Liver (tissue), 9 donors: ENCODE results near the gene AKR1C1. TPM values are rescaled to one million over a fixed set of nuclear protein-coding genes. Genes with fewer than 3 reads are reported as not detected.
"Not testable (repeated sequence)": the region's sequence is repeated elsewhere in the genome, so short reads cannot be mapped to it uniquely, and the experiment has no call there.

Experiments
- DNase-seq: peaks from one replicate; pipeline ENCODE4 v3.0.0-alpha.2; 2017; ENCODE audit warnings: low spot score
- H3K27ac ChIP-seq, 2 donors: one replicate each; pipeline ENCODE4 v1.7.0; 2013; ENCODE audit warnings: inconsistent platforms in 2 of 2, low read length in 2 of 2, control low read depth in 1 of 2, low read depth in 1 of 2, mild to moderate bottlenecking in 1 of 2
- H3K27me3 ChIP-seq, 4 donors: one replicate each; pipeline versions ENCODE4 v1.6.1 to v1.7.0; 2013; ENCODE audit warnings: low read length in 3 of 4, inconsistent platforms in 1 of 4, mild to moderate bottlenecking in 1 of 4, moderate library complexity in 1 of 4; ENCODE audit not compliant: control insufficient read depth in 4 of 4, insufficient read depth in 4 of 4
- H3K36me3 ChIP-seq, 4 donors: one replicate each; pipeline versions ENCODE4 v1.6.1 to v1.7.0; 2013; ENCODE audit warnings: low read length in 3 of 4, mild to moderate bottlenecking in 3 of 4, low read depth in 1 of 4, moderate library complexity in 1 of 4; ENCODE audit not compliant: control insufficient read depth in 4 of 4, insufficient read depth in 3 of 4
- H3K4me1 ChIP-seq, 4 donors: one replicate each; pipeline versions ENCODE4 v1.6.1 to v1.7.0; 2013; ENCODE audit warnings: low read length in 3 of 4, mild to moderate bottlenecking in 3 of 4, moderate library complexity in 1 of 4; ENCODE audit not compliant: control insufficient read depth in 4 of 4, insufficient read depth in 4 of 4
- H3K4me3 ChIP-seq, 3 donors: one replicate each; pipeline versions ENCODE4 v1.6.1 to v1.7.0; 2013; ENCODE audit warnings: low read length in 3 of 3, control low read depth in 1 of 3, low read depth in 1 of 3, mild to moderate bottlenecking in 1 of 3
- H3K9ac ChIP-seq, 2 donors: one replicate each; pipeline ENCODE4 v1.7.0; 2013; ENCODE audit warnings: low read length in 2 of 2, mild to moderate bottlenecking in 2 of 2, moderate library complexity in 2 of 2, control low read depth in 1 of 2, low read depth in 1 of 2
- H3K9me3 ChIP-seq, 4 donors: one replicate each; pipeline versions ENCODE4 v1.6.1 to v1.7.0; 2013; ENCODE audit warnings: low read length in 3 of 4; ENCODE audit not compliant: control insufficient read depth in 4 of 4
- CTCF ChIP-seq: fragments of 150-350 bp; IDR thresholded peaks from 2 replicates; pipeline ENCODE4 v1.5.1; 2017; ENCODE audit warnings: improper control_type of control experiment, low read depth, low read length; ENCODE audit not compliant: missing input control
- EGR1 ChIP-seq, 2 donors: IDR thresholded peaks; 2 replicates each; pipeline ENCODE4 v1.6.1; 2016 to 2018; ENCODE audit warnings: antibody characterized with exemption in 2 of 2, low read depth in 2 of 2
- FOXA1 ChIP-seq: IDR thresholded peaks from 2 replicates; pipeline ENCODE4 v1.6.1; 2016; ENCODE audit warnings: antibody characterized with exemption
- FOXA2 ChIP-seq: IDR thresholded peaks from 2 replicates; pipeline ENCODE4 v1.6.1; 2016; ENCODE audit warnings: antibody characterized with exemption
- GABPA ChIP-seq, 2 donors: IDR thresholded peaks in 1 of 2; conservative IDR thresholded peaks in 1 of 2; 2 replicates each; pipeline ENCODE4 v1.6.1; 2016; ENCODE audit warnings: antibody characterized with exemption in 2 of 2, mild to moderate bottlenecking in 1 of 2, moderate library complexity in 1 of 2
- HNF4A ChIP-seq, 2 donors: conservative IDR thresholded peaks; 2 replicates each; pipeline ENCODE4 v1.6.1; 2016; ENCODE audit warnings: antibody characterized with exemption in 2 of 2, mild to moderate bottlenecking in 2 of 2
- HNF4G ChIP-seq: IDR thresholded peaks from 2 replicates; pipeline ENCODE4 v1.6.1; 2016; ENCODE audit warnings: antibody characterized with exemption
- JUND ChIP-seq, 2 donors: IDR thresholded peaks; 2 replicates each; pipeline ENCODE4 v1.6.1; 2016; ENCODE audit warnings: antibody characterized with exemption in 2 of 2
- NR2F2 ChIP-seq: IDR thresholded peaks from 2 replicates; pipeline ENCODE4 v1.6.1; 2016; ENCODE audit warnings: antibody characterized with exemption
- RAD21 ChIP-seq, 2 donors: IDR thresholded peaks; 2 replicates each; pipeline ENCODE4 v1.6.1; 2016; ENCODE audit warnings: antibody characterized with exemption in 2 of 2, mild to moderate bottlenecking in 2 of 2
- RXRA ChIP-seq, 2 donors: IDR thresholded peaks; 2 replicates each; pipeline ENCODE4 v1.6.1; 2017 to 2018; ENCODE audit warnings: antibody characterized with exemption in 2 of 2, mild to moderate bottlenecking in 1 of 2
- SP1 ChIP-seq: IDR thresholded peaks from 2 replicates; pipeline ENCODE4 v1.6.1; 2018; ENCODE audit warnings: antibody characterized with exemption, mild to moderate bottlenecking
- TAF1 ChIP-seq: conservative IDR thresholded peaks from 2 replicates; pipeline ENCODE4 v1.6.1; 2016; ENCODE audit warnings: antibody characterized with exemption, mild to moderate bottlenecking
- YY1 ChIP-seq: IDR thresholded peaks from 2 replicates; pipeline ENCODE4 v1.6.1; 2016; ENCODE audit warnings: antibody characterized with exemption, mild to moderate bottlenecking
- ZBTB33 ChIP-seq: IDR thresholded peaks from 2 replicates; pipeline ENCODE4 v1.6.1; 2016; ENCODE audit warnings: antibody characterized with exemption
- WGBS: extraction: QIAGEN DNeasy Blood & Tissue Kit; methylation state at CpG from one replicate; pipeline ENCODE4 v1.1.7; 2013; 5-methylcytosine and 5-hydroxymethylcytosine counted together
- polyA plus RNA-seq, 2 donors: library from polyadenylated mRNA; stranded (reverse) in 1 of 2; unstranded in 1 of 2; fragments of 200-250 nt in 1 of 2; fragments of >200 nt in 1 of 2; fragmentation: Nextera tagmentation in 1 of 2; extraction: Ambion mirVana in 1 of 2; gene quantifications; one replicate each; pipeline versions ENCODE4 v1.2.1 to v1.2.3, GENCODE V29; 2013 to 2015
- total RNA-seq, 2 donors: library from RNA; depleted of rRNA; stranded (reverse); fragments of >200 nt; gene quantifications; one replicate each; pipeline ENCODE4 v1.2.3, GENCODE V29; 2014
- TF ChIP-seq, protein P1 (sequence below): IDR thresholded peaks from 2 replicates; pipeline ENCODE4 v1.6.1; 2016; ENCODE audit warnings: antibody characterized with exemption, mild to moderate bottlenecking
- TF ChIP-seq, protein P2 (sequence below): IDR thresholded peaks from 2 replicates; pipeline ENCODE4 v1.6.1; 2016; ENCODE audit warnings: antibody characterized with exemption
- TF ChIP-seq, protein P3 (sequence below): IDR thresholded peaks from 2 replicates; pipeline ENCODE4 v1.6.1; 2016; ENCODE audit warnings: antibody characterized with exemption
- donor health status: healthy.
- donor health status: healthy.
- donor health status: healthy.
- donor health status: healthy.
- donor health status: healthy.

Gene AKR1C1
- total and polyA plus RNA-seq, 4 donors = 128 to 540 (median 145) TPM

DNA sequence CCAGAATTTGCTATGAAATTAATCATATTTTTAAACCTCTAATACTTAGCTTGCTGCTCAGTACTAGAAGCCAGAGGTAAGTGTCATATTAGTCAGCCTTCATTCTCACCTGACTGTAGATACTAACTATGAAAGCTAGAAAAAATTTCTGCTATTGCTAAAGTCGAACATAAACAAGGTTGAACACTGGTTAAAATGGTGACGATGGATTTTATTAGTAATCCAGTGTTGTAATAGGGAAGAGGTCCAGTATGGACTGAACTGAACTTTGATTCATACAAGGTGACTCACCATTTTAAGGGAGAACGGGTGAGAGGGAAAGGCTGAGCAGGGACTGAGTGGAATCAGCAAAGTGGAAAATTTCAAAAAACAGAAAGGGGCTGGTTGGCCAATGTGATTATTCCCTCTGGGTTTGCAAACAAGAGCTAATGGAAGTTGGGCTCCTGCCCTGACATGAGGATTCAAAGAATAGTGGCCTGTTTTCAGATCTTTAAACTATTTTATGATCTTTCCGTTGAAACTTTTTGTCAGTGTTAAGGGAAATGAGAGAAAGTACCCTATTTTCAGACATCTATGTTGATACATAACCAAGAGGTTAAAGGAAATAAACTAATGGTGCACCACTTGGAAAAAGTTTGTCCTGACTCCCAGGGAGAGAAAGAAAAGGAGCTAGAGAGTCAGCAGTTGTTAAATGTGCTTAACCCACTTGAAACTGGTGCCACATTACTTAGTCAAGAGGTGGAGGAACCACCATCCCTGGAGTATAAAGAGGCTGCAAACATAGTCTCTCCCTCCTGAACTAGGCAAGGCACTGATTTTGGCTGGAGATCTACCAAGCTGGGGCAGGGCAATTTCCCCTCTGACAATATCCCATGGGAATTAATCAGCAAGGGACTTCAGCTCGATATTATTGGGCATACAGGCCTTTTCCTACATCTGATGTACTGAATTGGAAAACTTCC lies 15.3 kb upstream of the AKR1C1 start:
- DNase-seq = no peak
- no peak overlapping the region for H3K4me3 ChIP-seq
- WGBS = 35% methylated on average over 5 of the region's 5 CpGs
- TF ChIP-seq RAD21 (IDR thresholded peaks at IDR 0.05) (peak; percentile 60 to 65), RXRA (IDR thresholded peaks at IDR 0.05) (peak; percentile 94 to 97), NR2F2 (no peak), HNF4G (peak; percentile 55), FOXA1 (peak; percentile 66), CTCF (no peak), ZBTB33 (peak; percentile 72), YY1 (peak; percentile 93), SP1 (peak; percentile 95), FOXA2 (peak; percentile 77), EGR1 (IDR thresholded peaks at IDR 0.05; ENCODE audit: low read depth in 2 of 2) (peak; percentile 64 to 89), TAF1 (peak; percentile 87), GABPA (IDR thresholded peaks at IDR 0.05 in 1 of 2, conservative IDR thresholded peaks at IDR 0.05 in 1 of 2) (no peak), JUND (IDR thresholded peaks at IDR 0.05) (peak; percentile 99), HNF4A (conservative IDR thresholded peaks at IDR 0.05) (peak; percentile 91 to 94)
- TF ChIP-seq, protein P1, sequence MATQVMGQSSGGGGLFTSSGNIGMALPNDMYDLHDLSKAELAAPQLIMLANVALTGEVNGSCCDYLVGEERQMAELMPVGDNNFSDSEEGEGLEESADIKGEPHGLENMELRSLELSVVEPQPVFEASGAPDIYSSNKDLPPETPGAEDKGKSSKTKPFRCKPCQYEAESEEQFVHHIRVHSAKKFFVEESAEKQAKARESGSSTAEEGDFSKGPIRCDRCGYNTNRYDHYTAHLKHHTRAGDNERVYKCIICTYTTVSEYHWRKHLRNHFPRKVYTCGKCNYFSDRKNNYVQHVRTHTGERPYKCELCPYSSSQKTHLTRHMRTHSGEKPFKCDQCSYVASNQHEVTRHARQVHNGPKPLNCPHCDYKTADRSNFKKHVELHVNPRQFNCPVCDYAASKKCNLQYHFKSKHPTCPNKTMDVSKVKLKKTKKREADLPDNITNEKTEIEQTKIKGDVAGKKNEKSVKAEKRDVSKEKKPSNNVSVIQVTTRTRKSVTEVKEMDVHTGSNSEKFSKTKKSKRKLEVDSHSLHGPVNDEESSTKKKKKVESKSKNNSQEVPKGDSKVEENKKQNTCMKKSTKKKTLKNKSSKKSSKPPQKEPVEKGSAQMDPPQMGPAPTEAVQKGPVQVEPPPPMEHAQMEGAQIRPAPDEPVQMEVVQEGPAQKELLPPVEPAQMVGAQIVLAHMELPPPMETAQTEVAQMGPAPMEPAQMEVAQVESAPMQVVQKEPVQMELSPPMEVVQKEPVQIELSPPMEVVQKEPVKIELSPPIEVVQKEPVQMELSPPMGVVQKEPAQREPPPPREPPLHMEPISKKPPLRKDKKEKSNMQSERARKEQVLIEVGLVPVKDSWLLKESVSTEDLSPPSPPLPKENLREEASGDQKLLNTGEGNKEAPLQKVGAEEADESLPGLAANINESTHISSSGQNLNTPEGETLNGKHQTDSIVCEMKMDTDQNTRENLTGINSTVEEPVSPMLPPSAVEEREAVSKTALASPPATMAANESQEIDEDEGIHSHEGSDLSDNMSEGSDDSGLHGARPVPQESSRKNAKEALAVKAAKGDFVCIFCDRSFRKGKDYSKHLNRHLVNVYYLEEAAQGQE = peak; percentile 90
- TF ChIP-seq, protein P2, sequence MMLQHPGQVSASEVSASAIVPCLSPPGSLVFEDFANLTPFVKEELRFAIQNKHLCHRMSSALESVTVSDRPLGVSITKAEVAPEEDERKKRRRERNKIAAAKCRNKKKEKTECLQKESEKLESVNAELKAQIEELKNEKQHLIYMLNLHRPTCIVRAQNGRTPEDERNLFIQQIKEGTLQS = peak; percentile 97
- TF ChIP-seq, protein P3, sequence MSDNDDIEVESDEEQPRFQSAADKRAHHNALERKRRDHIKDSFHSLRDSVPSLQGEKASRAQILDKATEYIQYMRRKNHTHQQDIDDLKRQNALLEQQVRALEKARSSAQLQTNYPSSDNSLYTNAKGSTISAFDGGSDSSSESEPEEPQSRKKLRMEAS = peak; percentile 71
- H3K27ac ChIP-seq = peak overlapping the region; percentile 94 to 99
- H3K9ac ChIP-seq = peak overlapping the region; percentile 67 to 95
- H3K9me3 ChIP-seq = no peaks in the 10 kb centered on the region
- H3K27me3 ChIP-seq = no peaks in the 10 kb centered on the region
- peaks cover 9 to 37% (median 21%) of the 10 kb centered on the region in 4 donors for H3K4me1 ChIP-seq
- no peaks in the 10 kb centered on the region for H3K36me3 ChIP-seq

DNA sequence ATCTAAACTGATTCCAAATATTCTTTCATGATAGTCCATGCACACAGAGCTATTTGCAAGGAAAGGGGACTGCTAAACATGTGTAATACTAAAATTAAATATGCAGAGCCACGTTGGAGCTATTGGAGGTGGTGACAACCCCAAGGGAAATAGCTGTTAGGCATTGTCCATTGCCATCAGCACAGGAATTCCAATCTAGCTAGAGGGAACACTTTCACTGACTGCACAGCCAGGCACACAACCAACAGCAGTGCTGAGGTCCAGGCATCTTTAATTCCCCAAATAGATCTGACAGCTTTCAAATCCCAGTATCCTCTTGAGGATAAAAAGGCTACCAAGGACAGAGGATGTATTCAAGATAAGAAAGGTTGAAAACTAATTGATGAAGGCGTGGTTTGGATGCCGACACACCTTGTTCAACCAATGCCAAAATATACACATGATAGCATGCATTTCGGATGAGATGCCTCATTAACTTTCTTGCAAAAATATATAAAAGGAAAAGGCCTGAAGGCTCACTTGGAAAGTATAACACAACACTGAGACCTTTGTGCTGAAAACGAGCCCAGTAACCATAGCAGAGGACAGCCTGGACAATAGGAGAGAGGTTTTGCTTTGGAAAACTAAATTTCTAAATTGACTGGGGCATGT lies 11.6 kb upstream of the AKR1C1 start:
- 76% methylated on average over 5 of the region's 5 CpGs for WGBS
- H3K9ac ChIP-seq, DNase-seq, H3K27me3 ChIP-seq, H3K4me3 ChIP-seq, H3K36me3 ChIP-seq, H3K9me3 ChIP-seq, H3K27ac ChIP-seq: not testable (repeated sequence)
- peaks cover 5 to 17% (median 8%) of the 10 kb centered on the region in 4 donors for H3K4me1 ChIP-seq
